ENCODE data around the gene VARS2.
"Not testable (repeated sequence)": the region's sequence is repeated elsewhere in the genome, so short reads cannot be mapped to it uniquely, and the experiment has no call there.

The VARS2 gene

DNA sequence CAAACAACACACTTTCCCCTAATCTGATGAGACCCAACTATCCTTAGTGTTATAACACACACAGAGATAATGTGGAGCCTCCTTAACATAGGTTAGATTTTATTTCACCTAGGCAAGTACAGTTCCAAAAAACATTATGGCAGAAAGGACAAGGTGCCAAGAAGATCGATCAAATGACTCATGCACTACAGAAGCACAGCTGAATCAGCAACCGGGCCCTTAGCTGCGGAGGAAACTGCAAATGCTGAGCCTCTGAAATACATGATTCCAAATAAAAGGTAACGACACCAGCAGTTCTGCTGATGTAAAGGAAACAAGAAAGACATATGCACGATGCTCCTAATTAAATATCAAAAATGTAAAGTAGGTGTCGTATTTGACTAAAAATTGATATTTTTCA is 49.6 kb downstream of the VARS2 start:
- DNase-seq (ENCODE audit: low read depth), result no peak

- DNase-seq (ENCODE audit: low read depth), result no peak
These were observed 50.0 kb downstream of the VARS2 start for GRCh38 chr6:30964075-30964474.

GRCh38 chr6:30965140-30965601 is 51.1 kb downstream of the VARS2 start:
- DNase-seq (ENCODE audit: low read depth), result no peak

DNA sequence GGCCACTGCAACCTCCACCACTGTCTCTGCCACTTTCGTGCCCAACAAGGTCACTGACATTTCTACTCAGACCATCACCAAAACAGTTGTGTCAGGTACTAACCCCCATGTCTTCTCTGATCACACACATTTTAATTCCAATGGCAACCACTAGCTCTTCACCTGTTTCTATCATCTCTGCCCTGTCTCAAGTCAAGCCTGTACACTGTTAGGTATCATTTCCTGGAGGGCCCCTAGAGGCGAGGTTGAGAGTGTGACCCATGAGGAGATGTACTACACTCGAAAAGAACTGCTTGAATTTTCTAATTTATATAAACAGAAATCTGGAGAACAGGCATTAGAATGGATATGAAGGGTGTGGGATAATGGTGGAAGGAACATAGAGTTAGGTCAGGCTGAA is 52.1 kb downstream of the VARS2 start:
- no peak for DNase-seq (ENCODE audit: low read depth)

- not testable (repeated sequence) for DNase-seq (ENCODE audit: low read depth)
These were observed 55.1 kb downstream of the VARS2 start for GRCh38 chr6:30969171-30969570.

GRCh38 chr6:30970946-30971345 is 56.9 kb downstream of the VARS2 start:
- DNase-seq (ENCODE audit: low read depth), result no peak

DNA sequence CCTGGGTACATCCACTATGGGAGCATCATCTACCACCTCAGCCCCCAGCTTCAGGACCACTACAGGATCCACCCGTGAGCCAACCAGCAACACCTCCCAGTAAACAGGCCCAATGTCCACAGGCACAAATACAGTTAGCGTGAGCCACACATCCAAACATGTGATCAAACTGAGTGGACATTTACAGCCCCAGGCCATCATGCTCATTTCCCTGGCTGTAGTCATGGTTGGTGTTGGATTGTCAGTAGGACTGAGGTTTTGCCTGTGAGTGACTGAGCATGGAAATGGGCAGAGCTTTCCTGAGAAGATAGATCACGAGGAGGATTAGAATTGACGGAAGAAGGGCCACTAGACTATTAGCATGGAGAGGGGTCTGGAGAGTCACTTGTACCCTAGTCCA is 58.8 kb downstream of the VARS2 start:
- DNase-seq (ENCODE audit: low read depth), result no peak

DNA sequence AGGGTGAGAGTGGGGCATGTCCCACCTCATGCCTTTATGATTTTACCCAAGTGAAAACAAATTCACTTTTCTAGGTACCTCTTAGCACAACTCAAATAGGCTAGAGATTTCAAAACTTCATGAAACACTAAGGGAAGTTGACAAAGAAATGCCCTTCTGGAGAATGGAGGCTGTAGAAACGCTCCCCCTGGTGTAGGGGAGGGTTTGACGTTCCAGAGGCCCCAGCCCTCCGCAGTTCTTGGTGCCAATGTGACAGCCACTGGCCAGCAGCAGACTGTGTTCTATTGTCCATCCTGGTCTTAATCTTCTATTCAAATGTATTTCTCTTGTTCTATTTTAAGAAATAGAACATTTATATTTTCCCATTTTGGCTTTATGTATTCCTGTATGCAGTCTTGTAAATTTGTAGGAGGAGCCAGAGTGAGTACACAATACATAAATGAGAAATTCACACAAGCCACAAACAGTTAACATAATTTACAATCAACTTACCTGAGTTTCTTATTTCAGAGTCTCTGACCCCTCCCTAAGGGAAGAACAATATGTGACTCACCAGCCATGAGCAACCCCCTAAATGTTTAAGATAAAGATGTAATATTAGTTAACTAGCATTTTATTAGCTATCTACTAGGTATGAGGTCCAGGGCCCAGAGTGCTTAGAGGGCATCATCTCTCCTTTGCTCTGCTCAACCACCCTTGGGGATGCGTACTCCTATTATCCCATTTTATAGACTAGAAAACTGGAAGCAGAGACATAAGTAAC is 60.6 kb downstream of the VARS2 start:
- no peak for DNase-seq (ENCODE audit: low read depth)
